ENCODE measurements around the gene LRRC15. TPM values are rescaled to one million over a fixed set of nuclear protein-coding genes. Genes with fewer than 3 reads are reported as not detected.

The LRRC15 gene
- polyA plus RNA-seq, 3 donors = not detected

DNA sequence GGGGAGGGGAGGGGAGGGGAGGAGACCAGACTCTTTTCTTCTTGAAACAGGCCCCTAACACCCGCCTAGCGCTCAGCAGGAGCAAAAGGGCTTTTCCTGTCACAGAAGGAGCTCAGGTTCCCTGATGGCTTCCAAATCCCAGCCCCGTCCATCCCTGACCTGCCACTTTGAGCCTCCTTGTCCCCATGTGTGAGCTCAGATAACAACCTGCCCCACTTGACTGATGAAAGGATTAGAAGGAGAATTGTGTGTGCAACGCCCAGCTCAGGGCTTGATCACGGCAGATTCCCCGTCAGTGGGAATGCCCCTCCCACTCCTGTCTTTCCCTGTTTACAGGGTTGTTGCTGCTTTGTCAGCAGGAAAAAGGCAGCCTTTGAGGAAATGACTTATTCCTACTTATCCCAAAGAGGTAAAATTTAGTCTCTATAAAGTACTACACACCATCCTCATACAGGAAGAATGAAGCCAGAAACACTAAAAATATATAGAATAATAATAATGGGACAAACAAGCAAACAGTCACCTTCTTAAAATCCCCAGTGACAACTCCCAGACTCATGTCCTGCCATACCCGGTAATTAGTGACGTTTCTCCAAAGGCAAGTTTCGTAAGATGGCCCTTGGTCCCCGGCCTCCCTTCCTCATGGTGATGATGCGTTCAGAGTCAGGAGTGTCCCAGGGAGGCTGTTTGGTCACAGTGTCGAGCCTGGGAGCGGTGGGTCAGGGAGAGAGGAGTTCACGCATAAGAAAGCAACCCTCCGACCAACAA lies 6.1 kb upstream of the LRRC15 start:
- Histone ChIP-seq H3K4me3 (replicated peaks in 1 of 3; ENCODE audit: low read depth in 2 of 3, low read length in 3 of 3) (no peak overlapping the region), H2AFZ (ENCODE audit: insufficient read depth, low read depth, low read length, poor library complexity, severe bottlenecking) (no peak overlapping the region), H3K4me1 (ENCODE audit: control insufficient read depth in 1 of 2, insufficient read depth in 2 of 2, low read length in 2 of 2) (no peaks in the 10 kb centered on the region), H3K4me2 (replicated peaks; ENCODE audit: extremely low read depth, low read length, poor library complexity, severe bottlenecking) (no peak overlapping the region), H3K27ac (ENCODE audit: low read depth in 1 of 2, low read length in 2 of 2) (no peak overlapping the region), H4K20me1 (ENCODE audit: insufficient read depth, low read length) (no peaks in the 10 kb centered on the region), H3K79me2 (ENCODE audit: insufficient read depth, low read length) (no peaks in the 10 kb centered on the region), H3K9me3 (replicated peaks in 1 of 2; ENCODE audit: control insufficient read depth in 1 of 2, insufficient read depth in 1 of 2, low read length in 2 of 2) (no peaks in the 10 kb centered on the region), H3K36me3 (replicated peaks in 1 of 2; ENCODE audit: control insufficient read depth in 1 of 2, insufficient read depth in 2 of 2, low read length in 2 of 2) (no peaks in the 10 kb centered on the region), H3K27me3 (ENCODE audit: control insufficient read depth in 2 of 2, insufficient read depth in 2 of 2, low read length in 2 of 2) (peaks cover 0 to 5% of the 10 kb centered on the region in 2 donors), H3K9ac (ENCODE audit: insufficient read depth, low read length, poor library complexity, severe bottlenecking) (no peak overlapping the region)
- Mint-ChIP-seq H3K9me3 (peaks cover 0 to 2% (median 0%) of the 10 kb centered on the region in 7 donors), H3K27me3 (ENCODE audit: low read depth in 3 of 3) (peaks cover 17 to 33% (median 27%) of the 10 kb centered on the region in 3 donors), H3K36me3 (no peaks in the 10 kb centered on the region), H3K4me3 (peak overlapping the region in 1 of 2 donors; percentile 49), H3K4me1 (no peaks in the 10 kb centered on the region), H3K27ac (no peak overlapping the region)
- WGBS (ENCODE audit: insufficient coverage) = 69% methylated on average over 10 of the region's 15 CpGs
- intact Hi-C loops (cut with micrococcal nuclease) = no loop called here
- peak in 1 of 3 donors; percentile 18 for DNase-seq
- TF ChIP-seq, protein P1, sequence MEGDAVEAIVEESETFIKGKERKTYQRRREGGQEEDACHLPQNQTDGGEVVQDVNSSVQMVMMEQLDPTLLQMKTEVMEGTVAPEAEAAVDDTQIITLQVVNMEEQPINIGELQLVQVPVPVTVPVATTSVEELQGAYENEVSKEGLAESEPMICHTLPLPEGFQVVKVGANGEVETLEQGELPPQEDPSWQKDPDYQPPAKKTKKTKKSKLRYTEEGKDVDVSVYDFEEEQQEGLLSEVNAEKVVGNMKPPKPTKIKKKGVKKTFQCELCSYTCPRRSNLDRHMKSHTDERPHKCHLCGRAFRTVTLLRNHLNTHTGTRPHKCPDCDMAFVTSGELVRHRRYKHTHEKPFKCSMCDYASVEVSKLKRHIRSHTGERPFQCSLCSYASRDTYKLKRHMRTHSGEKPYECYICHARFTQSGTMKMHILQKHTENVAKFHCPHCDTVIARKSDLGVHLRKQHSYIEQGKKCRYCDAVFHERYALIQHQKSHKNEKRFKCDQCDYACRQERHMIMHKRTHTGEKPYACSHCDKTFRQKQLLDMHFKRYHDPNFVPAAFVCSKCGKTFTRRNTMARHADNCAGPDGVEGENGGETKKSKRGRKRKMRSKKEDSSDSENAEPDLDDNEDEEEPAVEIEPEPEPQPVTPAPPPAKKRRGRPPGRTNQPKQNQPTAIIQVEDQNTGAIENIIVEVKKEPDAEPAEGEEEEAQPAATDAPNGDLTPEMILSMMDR (IDR thresholded peaks at IDR 0.05) = no peak

DNA sequence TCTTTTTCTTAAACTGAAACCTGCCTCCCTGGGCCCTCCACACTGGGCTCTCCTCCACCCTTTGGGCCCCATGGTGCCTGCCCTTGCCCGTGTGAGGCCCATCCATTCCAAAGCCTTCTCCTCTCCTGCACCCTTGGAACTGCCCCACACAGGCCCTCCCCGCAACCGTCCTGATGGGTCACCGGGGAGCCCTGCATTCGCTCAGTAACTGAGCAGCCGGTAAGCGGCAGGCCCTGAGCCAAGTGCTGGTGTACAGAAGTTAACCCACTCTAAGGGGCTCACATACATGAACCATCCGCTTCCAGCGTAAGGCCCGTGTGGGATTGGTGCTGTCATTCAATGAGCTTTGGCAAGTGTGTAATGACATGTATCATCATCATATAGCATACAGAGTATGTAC lies 5.4 kb upstream of the LRRC15 start:
- Histone ChIP-seq H3K4me3 (replicated peaks in 1 of 3; ENCODE audit: low read depth in 2 of 3, low read length in 3 of 3) (no peak overlapping the region), H4K20me1 (ENCODE audit: insufficient read depth, low read length) (no peaks in the 10 kb centered on the region), H3K79me2 (ENCODE audit: insufficient read depth, low read length) (no peaks in the 10 kb centered on the region), H3K9me3 (replicated peaks in 1 of 2; ENCODE audit: control insufficient read depth in 1 of 2, insufficient read depth in 1 of 2, low read length in 2 of 2) (no peaks in the 10 kb centered on the region), H3K27me3 (ENCODE audit: control insufficient read depth in 2 of 2, insufficient read depth in 2 of 2, low read length in 2 of 2) (peaks cover 0 to 10% of the 10 kb centered on the region in 2 donors), H3K9ac (ENCODE audit: insufficient read depth, low read length, poor library complexity, severe bottlenecking) (no peak overlapping the region), H2AFZ (ENCODE audit: insufficient read depth, low read depth, low read length, poor library complexity, severe bottlenecking) (no peak overlapping the region), H3K4me2 (replicated peaks; ENCODE audit: extremely low read depth, low read length, poor library complexity, severe bottlenecking) (no peak overlapping the region), H3K4me1 (ENCODE audit: control insufficient read depth in 1 of 2, insufficient read depth in 2 of 2, low read length in 2 of 2) (no peaks in the 10 kb centered on the region), H3K27ac (ENCODE audit: low read depth in 1 of 2, low read length in 2 of 2) (no peak overlapping the region), H3K36me3 (replicated peaks in 1 of 2; ENCODE audit: control insufficient read depth in 1 of 2, insufficient read depth in 2 of 2, low read length in 2 of 2) (no peaks in the 10 kb centered on the region)
- Mint-ChIP-seq H3K9me3 (peaks cover 0 to 2% (median 0%) of the 10 kb centered on the region in 7 donors), H3K36me3 (no peaks in the 10 kb centered on the region), H3K4me1 (no peaks in the 10 kb centered on the region), H3K4me3 (no peak overlapping the region), H3K27ac (no peak overlapping the region), H3K27me3 (ENCODE audit: low read depth in 3 of 3) (peaks cover 20 to 34% (median 30%) of the 10 kb centered on the region in 3 donors)
- intact Hi-C loops (cut with micrococcal nuclease) = no loop called here
- WGBS (ENCODE audit: insufficient coverage) = 97% methylated on average over 7 of the region's 10 CpGs
- no peak for DNase-seq
- TF ChIP-seq, protein P1 (IDR thresholded peaks at IDR 0.05) = no peak

Data from CD14-positive monocyte (primary cell).